CD4-positive, CD25-positive, alpha-beta regulatory T cell (primary cell): ENCODE measurements around the gene OGDHL. TPM values are rescaled to one million over a fixed set of nuclear protein-coding genes. Genes with fewer than 3 reads are reported as not detected.
"Not testable (repeated sequence)": the region's sequence is repeated elsewhere in the genome, so short reads cannot be mapped to it uniquely, and the experiment has no call there.

Experiments used
- ATAC-seq, 2 donors: fragments of 150-1000 bp; cut with Tn5 transposase; one replicate each; pipeline ENCODE4 v1.10.0; 2021; ENCODE audit warnings: low read depth in 2 of 2, moderate number of reproducible peaks in 2 of 2, moderate library complexity in 1 of 2
- DNase-seq, 3 donors: peaks; one replicate each; pipeline versions ENCODE4 v3.0.0 to v3.0.0-alpha.2; 2012 to 2022; ENCODE audit warnings: mixed read lengths in 1 of 3
- H3K27ac ChIP-seq: one replicate; pipeline ENCODE4 v1.7.0; 2013; ENCODE audit warnings: mild to moderate bottlenecking, low read length; ENCODE audit not compliant: insufficient read depth, poor library complexity, severe bottlenecking
- H3K27me3 ChIP-seq: one replicate; pipeline ENCODE4 v1.7.0; 2013; ENCODE audit warnings: low read length; ENCODE audit not compliant: control insufficient read depth, insufficient read depth
- H3K36me3 ChIP-seq: one replicate; pipeline ENCODE4 v1.7.0; 2013; ENCODE audit warnings: mild to moderate bottlenecking, low read length, moderate library complexity; ENCODE audit not compliant: control insufficient read depth, insufficient read depth
- H3K4me1 ChIP-seq: 2 replicates; pipeline ENCODE4 v1.7.0; 2013; ENCODE audit warnings: mild to moderate bottlenecking, low read length; ENCODE audit not compliant: insufficient read depth, control insufficient read depth, poor library complexity, severe bottlenecking
- H3K4me3 ChIP-seq: one replicate; pipeline ENCODE4 v1.7.0; 2013; ENCODE audit warnings: low read depth, mild to moderate bottlenecking, low read length, moderate library complexity
- H3K9me3 ChIP-seq, 2 experiments: 1 replicate in 1 of 2; 2 replicates in 1 of 2; pipeline ENCODE4 v1.7.0; 2013; ENCODE audit warnings: low read length in 2 of 2, mild to moderate bottlenecking in 1 of 2, moderate library complexity in 1 of 2; ENCODE audit not compliant: control insufficient read depth in 2 of 2
- H3K27ac Mint-ChIP-seq, 3 donors: one replicate each; pipeline ENCODE4 v1.8.0; 2020 to 2022; ENCODE audit warnings: mild to moderate bottlenecking in 3 of 3, mixed read lengths in 3 of 3, moderate library complexity in 2 of 3
- H3K27me3 Mint-ChIP-seq: one replicate; pipeline ENCODE4 v1.8.0; 2022; ENCODE audit warnings: mild to moderate bottlenecking, mixed read lengths
- H3K36me3 Mint-ChIP-seq: one replicate; pipeline ENCODE4 v1.8.0; 2020; ENCODE audit warnings: mixed read lengths
- H3K4me1 Mint-ChIP-seq, 4 donors: one replicate each; pipeline ENCODE4 v1.8.0; 2020 to 2022; ENCODE audit warnings: mixed read lengths in 4 of 4, mild to moderate bottlenecking in 1 of 4
- H3K4me3 Mint-ChIP-seq, 4 donors: one replicate each; pipeline ENCODE4 v1.8.0; 2020 to 2022; ENCODE audit warnings: mild to moderate bottlenecking in 4 of 4, mixed read lengths in 4 of 4, moderate library complexity in 3 of 4
- H3K9me3 Mint-ChIP-seq, 7 donors: one replicate each; pipeline ENCODE4 v1.8.0; 2020 to 2022; ENCODE audit warnings: mixed read lengths in 7 of 7, mild to moderate bottlenecking in 3 of 7, moderate library complexity in 2 of 7
- polyA plus RNA-seq, 4 donors: library from polyadenylated mRNA; unstranded; fragments of 300-500 nt; fragmentation: Illumina TruSeq; gene quantifications; one replicate each; pipeline ENCODE4 v1.2.3, GENCODE V29; 2021
- total RNA-seq: library from RNA; stranded (reverse); gene quantifications from one replicate; pipeline ENCODE4 v1.2.3, GENCODE V29; 2022

OGDHL gene
- total and polyA plus RNA-seq, 5 donors from 2014 or later: not detected

GRCh38 chr10:49715157-49715556 lies 47.0 kb downstream of the OGDHL start:
- not testable (repeated sequence) for H3K27me3 ChIP-seq, ATAC-seq, DNase-seq, H3K9me3 Mint-ChIP-seq, H3K4me3 ChIP-seq, H3K27ac ChIP-seq, H3K27ac Mint-ChIP-seq, H3K4me3 Mint-ChIP-seq, H3K36me3 ChIP-seq, H3K9me3 ChIP-seq, H3K36me3 Mint-ChIP-seq, H3K4me1 Mint-ChIP-seq, H3K4me1 ChIP-seq
- peaks cover 11% of the 10 kb centered on the region for H3K27me3 Mint-ChIP-seq

GRCh38 chr10:49713266-49713665 lies 48.9 kb downstream of the OGDHL start:
- H3K27me3 Mint-ChIP-seq: peaks cover 11% of the 10 kb centered on the region
- no peak overlapping the region for H3K4me3 Mint-ChIP-seq
- ATAC-seq: no peak
- no peak overlapping the region for H3K4me3 ChIP-seq
- H3K36me3 ChIP-seq: no peaks in the 10 kb centered on the region
- H3K27ac ChIP-seq: no peak overlapping the region
- DNase-seq: no peak
- no peaks in the 10 kb centered on the region for H3K36me3 Mint-ChIP-seq
- no peak overlapping the region for H3K27ac Mint-ChIP-seq
- H3K9me3 ChIP-seq: no peaks in the 10 kb centered on the region
- no peaks in the 10 kb centered on the region for H3K27me3 ChIP-seq
- no peaks in the 10 kb centered on the region for H3K4me1 ChIP-seq
- H3K9me3 Mint-ChIP-seq: peaks cover 0 to 5% (median 0%) of the 10 kb centered on the region in 7 donors
- no peaks in the 10 kb centered on the region for H3K4me1 Mint-ChIP-seq

- DNase-seq: no peak
- ATAC-seq: no peak
- H3K27me3 Mint-ChIP-seq: peaks cover 11% of the 10 kb centered on the region
These were observed 50.6 kb downstream of the OGDHL start for GRCh38 chr10:49711481-49711880.

GRCh38 chr10:49710966-49711365 lies 51.2 kb downstream of the OGDHL start:
- no peaks in the 10 kb centered on the region for H3K36me3 ChIP-seq
- Mint-ChIP-seq H3K9me3 (peaks cover 0 to 4% (median 0%) of the 10 kb centered on the region in 7 donors), H3K27ac (no peak overlapping the region), H3K4me3 (no peak overlapping the region), H3K27me3 (peaks cover 11% of the 10 kb centered on the region), H3K4me1 (no peaks in the 10 kb centered on the region), H3K36me3 (no peaks in the 10 kb centered on the region)
- DNase-seq: no peak
- no peaks in the 10 kb centered on the region for H3K4me1 ChIP-seq
- H3K9me3 ChIP-seq: no peaks in the 10 kb centered on the region
- no peaks in the 10 kb centered on the region for H3K27me3 ChIP-seq
- no peak overlapping the region for H3K27ac ChIP-seq
- H3K4me3 ChIP-seq: no peak overlapping the region
- no peak for ATAC-seq

More at GRCh38 chr10:49711481-49711880, 50.6 kb downstream of the OGDHL start:
- Histone ChIP-seq H3K9me3 (no peaks in the 10 kb centered on the region), H3K27me3 (no peaks in the 10 kb centered on the region), H3K4me1 (no peaks in the 10 kb centered on the region), H3K36me3 (no peaks in the 10 kb centered on the region), H3K27ac (no peak overlapping the region), H3K4me3 (no peak overlapping the region)
- Mint-ChIP-seq H3K27ac (no peak overlapping the region), H3K4me3 (no peak overlapping the region), H3K4me1 (no peaks in the 10 kb centered on the region), H3K36me3 (no peaks in the 10 kb centered on the region), H3K9me3 (peaks cover 0 to 5% (median 0%) of the 10 kb centered on the region in 7 donors)

GRCh38 chr10:49709934-49710333 lies 52.2 kb downstream of the OGDHL start:
- no peak overlapping the region for H3K27ac ChIP-seq
- no peaks in the 10 kb centered on the region for H3K4me1 Mint-ChIP-seq
- H3K4me3 ChIP-seq: no peak overlapping the region
- ATAC-seq (no peak), DNase-seq (no peak)
- H3K27ac Mint-ChIP-seq: no peak overlapping the region
- peaks cover 13% of the 10 kb centered on the region for H3K27me3 Mint-ChIP-seq
- H3K4me1 ChIP-seq: no peaks in the 10 kb centered on the region
- H3K9me3 ChIP-seq: no peaks in the 10 kb centered on the region
- no peaks in the 10 kb centered on the region for H3K36me3 ChIP-seq
- H3K4me3 Mint-ChIP-seq: no peak overlapping the region
- peaks cover 0 to 4% (median 0%) of the 10 kb centered on the region in 7 donors for H3K9me3 Mint-ChIP-seq
- H3K36me3 Mint-ChIP-seq: no peaks in the 10 kb centered on the region
- no peaks in the 10 kb centered on the region for H3K27me3 ChIP-seq

- H3K27me3 ChIP-seq: no peaks in the 10 kb centered on the region
- H3K9me3 Mint-ChIP-seq: peaks cover 0 to 3% (median 0%) of the 10 kb centered on the region in 7 donors
- no peaks in the 10 kb centered on the region for H3K9me3 ChIP-seq
- H3K4me1 Mint-ChIP-seq: no peaks in the 10 kb centered on the region
- ATAC-seq (no peak), DNase-seq (no peak)
- no peak overlapping the region for H3K4me3 Mint-ChIP-seq
- no peaks in the 10 kb centered on the region for H3K36me3 ChIP-seq
- H3K36me3 Mint-ChIP-seq: no peaks in the 10 kb centered on the region
- H3K27me3 Mint-ChIP-seq: peaks cover 10% of the 10 kb centered on the region
- no peak overlapping the region for H3K27ac ChIP-seq
- no peak overlapping the region for H3K4me3 ChIP-seq
- no peaks in the 10 kb centered on the region for H3K4me1 ChIP-seq
- no peak overlapping the region for H3K27ac Mint-ChIP-seq
These were observed 54.5 kb downstream of the OGDHL start for GRCh38 chr10:49707585-49707984.

GRCh38 chr10:49700997-49701396 lies 61.1 kb downstream of the OGDHL start:
- ATAC-seq (no peak), DNase-seq (no peak)
- Histone ChIP-seq H3K4me1 (no peaks in the 10 kb centered on the region), H3K36me3 (no peaks in the 10 kb centered on the region), H3K27me3 (no peaks in the 10 kb centered on the region), H3K9me3 (no peaks in the 10 kb centered on the region), H3K27ac (no peak overlapping the region), H3K4me3 (no peak overlapping the region)
- H3K27ac Mint-ChIP-seq: peak overlapping the region in 1 of 3 donors; percentile 62
- peaks cover 0 to 3% (median 0%) of the 10 kb centered on the region in 7 donors for H3K9me3 Mint-ChIP-seq
- H3K4me1 Mint-ChIP-seq: no peaks in the 10 kb centered on the region
- H3K36me3 Mint-ChIP-seq: no peaks in the 10 kb centered on the region
- no peak overlapping the region for H3K4me3 Mint-ChIP-seq
- peaks cover 13% of the 10 kb centered on the region for H3K27me3 Mint-ChIP-seq

GRCh38 chr10:49700211-49700610 lies 61.9 kb downstream of the OGDHL start:
- no peaks in the 10 kb centered on the region for H3K36me3 Mint-ChIP-seq
- Histone ChIP-seq H3K27ac (no peak overlapping the region), H3K9me3 (no peaks in the 10 kb centered on the region), H3K27me3 (no peaks in the 10 kb centered on the region), H3K4me3 (no peak overlapping the region), H3K36me3 (no peaks in the 10 kb centered on the region), H3K4me1 (no peaks in the 10 kb centered on the region)
- no peak overlapping the region for H3K27ac Mint-ChIP-seq
- H3K9me3 Mint-ChIP-seq: peaks cover 0 to 3% (median 0%) of the 10 kb centered on the region in 7 donors
- no peaks in the 10 kb centered on the region for H3K4me1 Mint-ChIP-seq
- ATAC-seq (no peak), DNase-seq (no peak)
- no peak overlapping the region for H3K4me3 Mint-ChIP-seq
- peaks cover 13% of the 10 kb centered on the region for H3K27me3 Mint-ChIP-seq
